Measurements from ENCODE around the gene HIGD1C.

The HIGD1C gene

GRCh38 chr12:50933459-50934124 lies 18.8 kb upstream of the HIGD1C start (continued):
- TF ChIP-seq TSHZ2 (CRISPR knock-in tag; IDR thresholded peaks at IDR 0.05) = no peak
- TF ChIP-seq ISL1 (CRISPR knock-in tag; IDR thresholded peaks at IDR 0.05) = no peak
- no peak for TF ChIP-seq CSDC2 (CRISPR knock-in tag; IDR thresholded peaks at IDR 0.05)

- ATAC-seq = peak; percentile 75
- no peak for TF ChIP-seq PPARA (CRISPR knock-in tag; IDR thresholded peaks at IDR 0.05; ENCODE audit: borderline replicate concordance)
- 0 out of 2 replicates have a peak, but pooled peaks have one; percentile 32 for TF ChIP-seq ZFP3 (CRISPR knock-in tag; IDR thresholded peaks at IDR 0.05)
- peak; percentile 65 for TF ChIP-seq ISL1 (CRISPR knock-in tag; IDR thresholded peaks at IDR 0.05)
- 0 out of 2 replicates have a peak, but pooled peaks have one; percentile 40 for TF ChIP-seq CREB5 (CRISPR knock-in tag; IDR thresholded peaks at IDR 0.05; ENCODE audit: low read depth)
- no peak for TF ChIP-seq ZFP30 (CRISPR knock-in tag; IDR thresholded peaks at IDR 0.05)
- no peak for TF ChIP-seq PATZ1 (CRISPR knock-in tag; IDR thresholded peaks at IDR 0.05; ENCODE audit: borderline replicate concordance)
- no peak for TF ChIP-seq ZNF565 (CRISPR knock-in tag; conservative IDR thresholded peaks at IDR 0.05; ENCODE audit: low read depth)
- no peak for TF ChIP-seq BACH2 (CRISPR knock-in tag; IDR thresholded peaks at IDR 0.05; ENCODE audit: borderline replicate concordance)
- TF ChIP-seq ZC3H10 (CRISPR knock-in tag; IDR thresholded peaks at IDR 0.05) = no peak
Observed at GRCh38 chr12:50934371-50934851, 17.9 kb upstream of the HIGD1C start.

GRCh38 chr12:50934981-50935807 lies 17.1 kb upstream of the HIGD1C start:
- TF ChIP-seq ISL1 (CRISPR knock-in tag; IDR thresholded peaks at IDR 0.05) = peak; percentile 88
- TF ChIP-seq ZC3H10 (CRISPR knock-in tag; IDR thresholded peaks at IDR 0.05) = no peak
- TF ChIP-seq POU6F1 (CRISPR knock-in tag; IDR thresholded peaks at IDR 0.05; ENCODE audit: borderline replicate concordance, low read depth) = no peak
- TF ChIP-seq CREB5 (CRISPR knock-in tag; IDR thresholded peaks at IDR 0.05; ENCODE audit: low read depth) = no peak
- no peak for TF ChIP-seq CSRNP3 (CRISPR knock-in tag; IDR thresholded peaks at IDR 0.05)
- no peak for TF ChIP-seq RARB (CRISPR knock-in tag; IDR thresholded peaks at IDR 0.05)
- no peak for TF ChIP-seq TOX (CRISPR knock-in tag; IDR thresholded peaks at IDR 0.05; ENCODE audit: borderline replicate concordance)
- TF ChIP-seq PPARA (CRISPR knock-in tag; IDR thresholded peaks at IDR 0.05; ENCODE audit: borderline replicate concordance) = no peak
- 0 out of 2 replicates have a peak, but pooled peaks have one; percentile 31 for TF ChIP-seq GLIS3 (CRISPR knock-in tag; IDR thresholded peaks at IDR 0.05)
- no peak for TF ChIP-seq BACH2 (CRISPR knock-in tag; IDR thresholded peaks at IDR 0.05; ENCODE audit: borderline replicate concordance)
- TF ChIP-seq CSDC2 (CRISPR knock-in tag; IDR thresholded peaks at IDR 0.05) = no peak
- no peak for TF ChIP-seq ZNF565 (CRISPR knock-in tag; conservative IDR thresholded peaks at IDR 0.05; ENCODE audit: low read depth)
- peak; percentile 72 for ATAC-seq
